Astrocyte (in vitro differentiated cells and primary cell): ENCODE data around the gene DEFB125. TPM values are rescaled to one million over a fixed set of nuclear protein-coding genes. Genes with fewer than 3 reads are reported as not detected.
"Not testable (repeated sequence)": the region's sequence is repeated elsewhere in the genome, so short reads cannot be mapped to it uniquely, and the experiment has no call there.

Experiments
- DNase-seq: peaks from one replicate; pipeline ENCODE4 v3.0.0-alpha.2; 2010; ENCODE audit warnings: low read depth
- FAIRE-seq: peaks from 2 replicates; lab custom pipeline; 2011; peaks lifted over from hg19 to GRCh38; lab: Jason Lieb, UNC
- H2AFZ ChIP-seq: 2 replicates; pipeline ENCODE4 v1.6.0; 2012; ENCODE audit warnings: low read depth, low read length, inconsistent platforms
- H3K27ac ChIP-seq: 2 replicates; pipeline ENCODE4 v1.5.1; 2011; ENCODE audit warnings: low read depth, low read length, inconsistent platforms
- H3K27me3 ChIP-seq: 2 replicates; pipeline ENCODE4 v1.6.0; 2011; ENCODE audit warnings: low read length, inconsistent platforms; ENCODE audit not compliant: insufficient read depth
- H3K36me3 ChIP-seq: 2 replicates; pipeline ENCODE4 v1.5.1; 2011; ENCODE audit warnings: low read length, inconsistent platforms; ENCODE audit not compliant: insufficient read depth
- H3K4me1 ChIP-seq: 2 replicates; pipeline ENCODE4 v1.5.1; 2011; ENCODE audit warnings: low read length, inconsistent platforms; ENCODE audit not compliant: insufficient read depth
- H3K4me2 ChIP-seq: 2 replicates; pipeline ENCODE4 v1.6.0; 2012; ENCODE audit warnings: low read length, inconsistent platforms
- H3K4me3 ChIP-seq: 2 replicates; pipeline ENCODE4 v1.5.1; 2011; ENCODE audit warnings: low read depth, mild to moderate bottlenecking, low read length, inconsistent platforms; ENCODE audit not compliant: insufficient read depth
- H3K79me2 ChIP-seq: 2 replicates; pipeline ENCODE4 v1.6.0; 2012; ENCODE audit warnings: mild to moderate bottlenecking, low read length, inconsistent platforms; ENCODE audit not compliant: insufficient read depth
- H3K9ac ChIP-seq: 2 replicates; pipeline ENCODE4 v1.6.0; 2012; ENCODE audit warnings: mild to moderate bottlenecking, low read length, inconsistent platforms
- H3K9me3 ChIP-seq: 2 replicates; pipeline ENCODE4 v1.5.1; 2012; ENCODE audit warnings: low read depth, mild to moderate bottlenecking, low read length, inconsistent platforms; ENCODE audit not compliant: insufficient read depth
- H4K20me1 ChIP-seq: 2 replicates; pipeline ENCODE4 v1.6.0; 2012; ENCODE audit warnings: low read length, inconsistent platforms; ENCODE audit not compliant: insufficient read depth
- H3K27ac Mint-ChIP-seq: one replicate; pipeline ENCODE4 v1.8.0; 2021; ENCODE audit warnings: mild to moderate bottlenecking, mixed read lengths; ENCODE audit not compliant: unreplicated experiment
- H3K27me3 Mint-ChIP-seq: one replicate; pipeline ENCODE4 v1.8.0; 2021; ENCODE audit warnings: low read depth, mixed read lengths; ENCODE audit not compliant: unreplicated experiment
- H3K36me3 Mint-ChIP-seq: one replicate; pipeline ENCODE4 v1.8.0; 2021; ENCODE audit warnings: low read depth, mixed read lengths; ENCODE audit not compliant: unreplicated experiment
- H3K4me1 Mint-ChIP-seq: one replicate; pipeline ENCODE4 v1.8.0; 2021; ENCODE audit warnings: low read depth, mixed read lengths; ENCODE audit not compliant: unreplicated experiment
- H3K4me3 Mint-ChIP-seq: one replicate; pipeline ENCODE4 v1.8.0; 2021; ENCODE audit warnings: mild to moderate bottlenecking, moderate library complexity, mixed read lengths; ENCODE audit not compliant: unreplicated experiment
- H3K9me3 Mint-ChIP-seq: one replicate; pipeline ENCODE4 v1.8.0; 2021; ENCODE audit warnings: mild to moderate bottlenecking, mixed read lengths; ENCODE audit not compliant: unreplicated experiment
- CTCF ChIP-seq: IDR thresholded peaks from 2 replicates; pipeline ENCODE4 v1.5.1; 2011; ENCODE audit warnings: low read depth, mild to moderate bottlenecking, inconsistent platforms, low read length, moderate library complexity; ENCODE audit not compliant: insufficient read depth
- EZH2 ChIP-seq: IDR thresholded peaks from 2 replicates; pipeline ENCODE4 v1.6.1; 2012; ENCODE audit warnings: mild to moderate bottlenecking, low read length, inconsistent platforms; ENCODE audit not compliant: insufficient read depth
- total RNA-seq: library from RNA; stranded (reverse); gene quantifications from 2 replicates; pipeline ENCODE4 v1.2.1, GENCODE V29; 2021

The DEFB125 gene
- total RNA-seq, 1 donor from 2014 or later: not detected

GRCh38 chr20:117518-117917 lies 30.0 kb downstream of the DEFB125 start:
- FAIRE-seq (no peak), DNase-seq (no peak)
- Histone ChIP-seq H3K4me2 (no peak overlapping the region), H3K79me2 (no peaks in the 10 kb centered on the region), H3K4me3 (no peak overlapping the region), H3K9me3 (peaks cover 6% of the 10 kb centered on the region), H3K27me3 (no peaks in the 10 kb centered on the region), H3K9ac (no peak overlapping the region), H3K4me1 (no peaks in the 10 kb centered on the region), H3K36me3 (no peaks in the 10 kb centered on the region), H2AFZ (no peak overlapping the region), H3K27ac (no peak overlapping the region), H4K20me1 (no peaks in the 10 kb centered on the region)
- no peaks in the 10 kb centered on the region for H3K36me3 Mint-ChIP-seq
- no peaks in the 10 kb centered on the region for H3K4me1 Mint-ChIP-seq
- H3K27me3 Mint-ChIP-seq: peaks cover 9% of the 10 kb centered on the region
- no peak overlapping the region for H3K4me3 Mint-ChIP-seq
- H3K9me3 Mint-ChIP-seq: no peaks in the 10 kb centered on the region
- TF ChIP-seq CTCF: no peak
- TF ChIP-seq EZH2: no peak
- H3K27ac Mint-ChIP-seq: no peak overlapping the region

GRCh38 chr20:129786-130323 lies 42.4 kb downstream of the DEFB125 start:
- H3K9me3 ChIP-seq, H3K4me3 ChIP-seq, H3K27me3 ChIP-seq, DNase-seq, H3K4me1 ChIP-seq, H3K4me2 ChIP-seq, FAIRE-seq, H2AFZ ChIP-seq, H4K20me1 ChIP-seq, H3K9me3 Mint-ChIP-seq, H3K36me3 ChIP-seq, H3K27ac Mint-ChIP-seq, H3K79me2 ChIP-seq, H3K36me3 Mint-ChIP-seq, H3K9ac ChIP-seq, H3K4me1 Mint-ChIP-seq, H3K27ac ChIP-seq, H3K4me3 Mint-ChIP-seq, H3K27me3 Mint-ChIP-seq: not testable (repeated sequence)

GRCh38 chr20:137668-138490 lies 50.4 kb downstream of the DEFB125 start:
- H3K4me2 ChIP-seq: no peak overlapping the region
- H3K79me2 ChIP-seq: no peaks in the 10 kb centered on the region
- no peaks in the 10 kb centered on the region for H3K36me3 ChIP-seq
- TF ChIP-seq CTCF (peak; percentile 10), EZH2 (no peak)
- Mint-ChIP-seq H3K4me3 (no peak overlapping the region), H3K27me3 (peaks cover 2% of the 10 kb centered on the region), H3K36me3 (no peaks in the 10 kb centered on the region), H3K4me1 (no peaks in the 10 kb centered on the region), H3K27ac (no peak overlapping the region), H3K9me3 (no peaks in the 10 kb centered on the region)
- no peaks in the 10 kb centered on the region for H3K4me1 ChIP-seq
- no peak overlapping the region for H2AFZ ChIP-seq
- H3K9ac ChIP-seq: no peak overlapping the region
- DNase-seq: no peak
- no peaks in the 10 kb centered on the region for H4K20me1 ChIP-seq
- H3K27me3 ChIP-seq: peaks cover 3% of the 10 kb centered on the region
- no peaks in the 10 kb centered on the region for H3K9me3 ChIP-seq
- H3K4me3 ChIP-seq: no peak overlapping the region
- H3K27ac ChIP-seq: no peak overlapping the region
- FAIRE-seq: no peak
